ENCODE data around the gene UNC50.

GRCh38 chr2:98570356-98570755, 38.0 kb upstream of the UNC50 start:
- TF ChIP-seq, protein P1, sequence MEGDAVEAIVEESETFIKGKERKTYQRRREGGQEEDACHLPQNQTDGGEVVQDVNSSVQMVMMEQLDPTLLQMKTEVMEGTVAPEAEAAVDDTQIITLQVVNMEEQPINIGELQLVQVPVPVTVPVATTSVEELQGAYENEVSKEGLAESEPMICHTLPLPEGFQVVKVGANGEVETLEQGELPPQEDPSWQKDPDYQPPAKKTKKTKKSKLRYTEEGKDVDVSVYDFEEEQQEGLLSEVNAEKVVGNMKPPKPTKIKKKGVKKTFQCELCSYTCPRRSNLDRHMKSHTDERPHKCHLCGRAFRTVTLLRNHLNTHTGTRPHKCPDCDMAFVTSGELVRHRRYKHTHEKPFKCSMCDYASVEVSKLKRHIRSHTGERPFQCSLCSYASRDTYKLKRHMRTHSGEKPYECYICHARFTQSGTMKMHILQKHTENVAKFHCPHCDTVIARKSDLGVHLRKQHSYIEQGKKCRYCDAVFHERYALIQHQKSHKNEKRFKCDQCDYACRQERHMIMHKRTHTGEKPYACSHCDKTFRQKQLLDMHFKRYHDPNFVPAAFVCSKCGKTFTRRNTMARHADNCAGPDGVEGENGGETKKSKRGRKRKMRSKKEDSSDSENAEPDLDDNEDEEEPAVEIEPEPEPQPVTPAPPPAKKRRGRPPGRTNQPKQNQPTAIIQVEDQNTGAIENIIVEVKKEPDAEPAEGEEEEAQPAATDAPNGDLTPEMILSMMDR (IDR thresholded peaks at IDR 0.05; ENCODE audit: insufficient read depth, low read length): no peak
- TF ChIP-seq REST (IDR thresholded peaks at IDR 0.05; ENCODE audit: insufficient replicate concordance, low read depth) (no peak), GABPA (IDR thresholded peaks at IDR 0.05; ENCODE audit: low read depth) (no peak), SPI1 (IDR thresholded peaks at IDR 0.05; ENCODE audit: borderline replicate concordance, low read depth) (no peak)
